CD4-positive, CD25-positive, alpha-beta regulatory T cell (primary cell): ENCODE measurements around the gene R3HDM4. TPM values are rescaled to one million over a fixed set of nuclear protein-coding genes. Genes with fewer than 3 reads are reported as not detected.

Source experiments
- ATAC-seq, 2 donors: fragments of 150-1000 bp; cut with Tn5 transposase; one replicate each; pipeline ENCODE4 v1.10.0; 2021; ENCODE audit warnings: low read depth in 2 of 2, moderate number of reproducible peaks in 2 of 2, moderate library complexity in 1 of 2
- DNase-seq, 3 donors: peaks; one replicate each; pipeline versions ENCODE4 v3.0.0 to v3.0.0-alpha.2; 2012 to 2022; ENCODE audit warnings: mixed read lengths in 1 of 3
- H3K27ac ChIP-seq: one replicate; pipeline ENCODE4 v1.7.0; 2013; ENCODE audit warnings: mild to moderate bottlenecking, low read length; ENCODE audit not compliant: insufficient read depth, poor library complexity, severe bottlenecking
- H3K27me3 ChIP-seq: one replicate; pipeline ENCODE4 v1.7.0; 2013; ENCODE audit warnings: low read length; ENCODE audit not compliant: control insufficient read depth, insufficient read depth
- H3K36me3 ChIP-seq: one replicate; pipeline ENCODE4 v1.7.0; 2013; ENCODE audit warnings: mild to moderate bottlenecking, low read length, moderate library complexity; ENCODE audit not compliant: control insufficient read depth, insufficient read depth
- H3K4me1 ChIP-seq: 2 replicates; pipeline ENCODE4 v1.7.0; 2013; ENCODE audit warnings: mild to moderate bottlenecking, low read length; ENCODE audit not compliant: insufficient read depth, control insufficient read depth, poor library complexity, severe bottlenecking
- H3K4me3 ChIP-seq: one replicate; pipeline ENCODE4 v1.7.0; 2013; ENCODE audit warnings: low read depth, mild to moderate bottlenecking, low read length, moderate library complexity
- H3K9me3 ChIP-seq, 2 experiments: 1 replicate in 1 of 2; 2 replicates in 1 of 2; pipeline ENCODE4 v1.7.0; 2013; ENCODE audit warnings: low read length in 2 of 2, mild to moderate bottlenecking in 1 of 2, moderate library complexity in 1 of 2; ENCODE audit not compliant: control insufficient read depth in 2 of 2
- H3K27ac Mint-ChIP-seq, 3 donors: one replicate each; pipeline ENCODE4 v1.8.0; 2020 to 2022; ENCODE audit warnings: mild to moderate bottlenecking in 3 of 3, mixed read lengths in 3 of 3, moderate library complexity in 2 of 3
- H3K27me3 Mint-ChIP-seq: one replicate; pipeline ENCODE4 v1.8.0; 2022; ENCODE audit warnings: mild to moderate bottlenecking, mixed read lengths
- H3K36me3 Mint-ChIP-seq: one replicate; pipeline ENCODE4 v1.8.0; 2020; ENCODE audit warnings: mixed read lengths
- H3K4me1 Mint-ChIP-seq, 4 donors: one replicate each; pipeline ENCODE4 v1.8.0; 2020 to 2022; ENCODE audit warnings: mixed read lengths in 4 of 4, mild to moderate bottlenecking in 1 of 4
- H3K4me3 Mint-ChIP-seq, 4 donors: one replicate each; pipeline ENCODE4 v1.8.0; 2020 to 2022; ENCODE audit warnings: mild to moderate bottlenecking in 4 of 4, mixed read lengths in 4 of 4, moderate library complexity in 3 of 4
- H3K9me3 Mint-ChIP-seq, 7 donors: one replicate each; pipeline ENCODE4 v1.8.0; 2020 to 2022; ENCODE audit warnings: mixed read lengths in 7 of 7, mild to moderate bottlenecking in 3 of 7, moderate library complexity in 2 of 7
- polyA plus RNA-seq, 4 donors: library from polyadenylated mRNA; unstranded; fragments of 300-500 nt; fragmentation: Illumina TruSeq; gene quantifications; one replicate each; pipeline ENCODE4 v1.2.3, GENCODE V29; 2021
- total RNA-seq: library from RNA; stranded (reverse); gene quantifications from one replicate; pipeline ENCODE4 v1.2.3, GENCODE V29; 2022

The R3HDM4 gene
- total and polyA plus RNA-seq, 5 donors from 2014 or later = 249 to 283 (median 266) TPM

GRCh38 chr19:938233-938923 is 25.4 kb upstream of the R3HDM4 start:
- Histone ChIP-seq H3K36me3 (no peaks in the 10 kb centered on the region), H3K27ac (no peak overlapping the region), H3K4me1 (peaks cover 24% of the 10 kb centered on the region), H3K27me3 (no peaks in the 10 kb centered on the region), H3K9me3 (no peaks in the 10 kb centered on the region), H3K4me3 (no peak overlapping the region)
- no peaks in the 10 kb centered on the region for H3K27me3 Mint-ChIP-seq
- DNase-seq = no peak
- ATAC-seq = no peak
- H3K4me1 Mint-ChIP-seq = peaks cover 0 to 35% (median 18%) of the 10 kb centered on the region in 4 donors
- peaks cover 3% of the 10 kb centered on the region for H3K36me3 Mint-ChIP-seq
- no peak overlapping the region for H3K27ac Mint-ChIP-seq
- H3K4me3 Mint-ChIP-seq = peak overlapping the region in 2 of 4 donors; percentile 26 to 38
- peaks cover 0 to 3% (median 0%) of the 10 kb centered on the region in 7 donors for H3K9me3 Mint-ChIP-seq

- peaks cover 0 to 3% (median 0%) of the 10 kb centered on the region in 7 donors for H3K9me3 Mint-ChIP-seq
- H3K4me1 ChIP-seq = peaks cover 35% of the 10 kb centered on the region
- peak in 1 of 3 donors; percentile 62 for DNase-seq
- H3K27me3 ChIP-seq = no peaks in the 10 kb centered on the region
- peak in 1 of 2 donors; percentile 19 for ATAC-seq
- H3K9me3 ChIP-seq = no peaks in the 10 kb centered on the region
- H3K27ac ChIP-seq = no peak overlapping the region
- no peaks in the 10 kb centered on the region for H3K36me3 ChIP-seq
- H3K4me3 ChIP-seq = no peak overlapping the region
- H3K27me3 Mint-ChIP-seq = no peaks in the 10 kb centered on the region
- H3K4me1 Mint-ChIP-seq = peaks cover 0 to 41% (median 22%) of the 10 kb centered on the region in 4 donors
- peak overlapping the region in 1 of 3 donors; percentile 78 for H3K27ac Mint-ChIP-seq
- H3K36me3 Mint-ChIP-seq = peaks cover 3% of the 10 kb centered on the region
- H3K4me3 Mint-ChIP-seq = peak overlapping the region in 2 of 4 donors; percentile 40 to 74
These were observed 24.3 kb upstream of the R3HDM4 start for GRCh38 chr19:937259-937694.

GRCh38 chr19:936175-936546 is 23.1 kb upstream of the R3HDM4 start:
- no peaks in the 10 kb centered on the region for H3K27me3 Mint-ChIP-seq

GRCh38 chr19:934865-935479 is 22.0 kb upstream of the R3HDM4 start:
- ATAC-seq (no peak), DNase-seq (no peak)
- Histone ChIP-seq H3K9me3 (no peaks in the 10 kb centered on the region), H3K4me3 (no peak overlapping the region), H3K4me1 (peaks cover 21% of the 10 kb centered on the region), H3K27ac (no peak overlapping the region), H3K36me3 (no peaks in the 10 kb centered on the region), H3K27me3 (no peaks in the 10 kb centered on the region)
- H3K27ac Mint-ChIP-seq = no peak overlapping the region
- no peaks in the 10 kb centered on the region for H3K27me3 Mint-ChIP-seq
- peaks cover 0 to 40% (median 14%) of the 10 kb centered on the region in 4 donors for H3K4me1 Mint-ChIP-seq
- peaks cover 0 to 2% (median 0%) of the 10 kb centered on the region in 7 donors for H3K9me3 Mint-ChIP-seq
- H3K4me3 Mint-ChIP-seq = no peak overlapping the region
- peaks cover 3% of the 10 kb centered on the region for H3K36me3 Mint-ChIP-seq

More at GRCh38 chr19:936175-936546, 23.1 kb upstream of the R3HDM4 start:
- Histone ChIP-seq H3K27ac (no peak overlapping the region), H3K4me3 (no peak overlapping the region), H3K4me1 (peaks cover 31% of the 10 kb centered on the region), H3K27me3 (no peaks in the 10 kb centered on the region), H3K36me3 (no peaks in the 10 kb centered on the region), H3K9me3 (no peaks in the 10 kb centered on the region)
- H3K4me1 Mint-ChIP-seq = peaks cover 0 to 40% (median 18%) of the 10 kb centered on the region in 4 donors
- no peak overlapping the region for H3K27ac Mint-ChIP-seq
- H3K4me3 Mint-ChIP-seq = no peak overlapping the region
- ATAC-seq = no peak
- H3K36me3 Mint-ChIP-seq = peaks cover 3% of the 10 kb centered on the region
- H3K9me3 Mint-ChIP-seq = peaks cover 0 to 3% (median 0%) of the 10 kb centered on the region in 7 donors
- DNase-seq = no peak

GRCh38 chr19:934197-934840 is 21.3 kb upstream of the R3HDM4 start:
- peaks cover 3% of the 10 kb centered on the region for H3K36me3 Mint-ChIP-seq
- H3K4me1 ChIP-seq = peaks cover 21% of the 10 kb centered on the region
- no peak overlapping the region for H3K27ac ChIP-seq
- H3K27me3 Mint-ChIP-seq = no peaks in the 10 kb centered on the region
- peaks cover 0 to 2% (median 0%) of the 10 kb centered on the region in 7 donors for H3K9me3 Mint-ChIP-seq
- H3K36me3 ChIP-seq = no peaks in the 10 kb centered on the region
- DNase-seq (no peak), ATAC-seq (no peak)
- H3K27me3 ChIP-seq = no peaks in the 10 kb centered on the region
- no peak overlapping the region for H3K27ac Mint-ChIP-seq
- H3K4me3 ChIP-seq = no peak overlapping the region
- peaks cover 0 to 38% (median 12%) of the 10 kb centered on the region in 4 donors for H3K4me1 Mint-ChIP-seq
- no peak overlapping the region for H3K4me3 Mint-ChIP-seq
- no peaks in the 10 kb centered on the region for H3K9me3 ChIP-seq

- Mint-ChIP-seq H3K4me3 (no peak overlapping the region), H3K36me3 (peaks cover 3% of the 10 kb centered on the region), H3K9me3 (peaks cover 0 to 2% (median 0%) of the 10 kb centered on the region in 7 donors), H3K27ac (no peak overlapping the region), H3K4me1 (peaks cover 0 to 37% (median 12%) of the 10 kb centered on the region in 4 donors), H3K27me3 (no peaks in the 10 kb centered on the region)
- H3K4me3 ChIP-seq = no peak overlapping the region
- H3K27ac ChIP-seq = no peak overlapping the region
- H3K9me3 ChIP-seq = no peaks in the 10 kb centered on the region
- no peaks in the 10 kb centered on the region for H3K27me3 ChIP-seq
- H3K4me1 ChIP-seq = peaks cover 21% of the 10 kb centered on the region
- ATAC-seq (no peak), DNase-seq (no peak)
- no peaks in the 10 kb centered on the region for H3K36me3 ChIP-seq
These were observed 20.5 kb upstream of the R3HDM4 start for GRCh38 chr19:933553-933882.

GRCh38 chr19:932648-933552 is 19.9 kb upstream of the R3HDM4 start:
- no peaks in the 10 kb centered on the region for H3K36me3 ChIP-seq
- DNase-seq (peak in 1 of 3 donors; percentile 74), ATAC-seq (peak; percentile 59 to 73)
- no peaks in the 10 kb centered on the region for H3K9me3 ChIP-seq
- Mint-ChIP-seq H3K4me1 (peaks cover 0 to 33% (median 11%) of the 10 kb centered on the region in 4 donors), H3K4me3 (peak overlapping the region; percentile 12 to 89 (median 67)), H3K9me3 (peaks cover 0 to 2% (median 0%) of the 10 kb centered on the region in 7 donors), H3K27me3 (no peaks in the 10 kb centered on the region), H3K36me3 (peaks cover 3% of the 10 kb centered on the region), H3K27ac (peak overlapping the region; percentile 54 to 96 (median 82))
- H3K4me1 ChIP-seq = peaks cover 21% of the 10 kb centered on the region
- H3K27me3 ChIP-seq = no peaks in the 10 kb centered on the region
- H3K4me3 ChIP-seq = no peak overlapping the region
- no peak overlapping the region for H3K27ac ChIP-seq
